GM12873 (cell line): ENCODE measurements around the gene ADH7.

Experiments used
- CTCF ChIP-seq: IDR thresholded peaks from 2 replicates; pipeline ENCODE4 v1.5.1; 2012; ENCODE audit warnings: low read depth, mild to moderate bottlenecking, moderate library complexity, low read length, control low read depth; ENCODE audit not compliant: insufficient read depth; ENCODE audit errors: missing control alignments

Gene ADH7

GRCh38 chr4:99389606-99390005 is 45.5 kb downstream of the ADH7 start:
- TF ChIP-seq CTCF, result no peak

DNA sequence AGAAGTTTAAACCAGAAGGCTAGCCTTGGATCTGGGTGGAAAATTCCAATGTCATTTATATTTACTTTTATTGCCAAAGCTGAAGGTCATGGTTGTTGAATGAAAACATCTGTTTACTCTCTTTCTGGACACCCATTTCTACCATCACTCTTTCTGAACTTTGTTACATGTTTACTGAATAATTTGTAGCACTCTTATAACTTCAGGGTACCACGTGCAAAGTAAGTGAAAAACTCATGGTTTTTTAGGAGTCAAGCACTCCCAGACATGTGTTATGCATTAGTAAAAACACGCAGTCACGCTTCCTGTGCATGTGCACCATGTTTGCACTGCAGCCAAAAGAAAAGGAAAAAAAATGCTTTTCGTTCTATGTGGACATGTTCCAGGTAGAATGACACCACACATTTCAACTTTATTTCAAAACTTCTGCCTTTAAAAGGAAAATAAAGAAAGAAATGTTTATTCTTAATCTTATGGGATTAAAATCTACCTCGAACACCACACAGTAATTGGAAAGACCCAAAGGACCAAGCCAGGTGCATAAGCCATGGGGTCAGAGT is 51.2 kb downstream of the ADH7 start:
- TF ChIP-seq CTCF, result no peak

DNA sequence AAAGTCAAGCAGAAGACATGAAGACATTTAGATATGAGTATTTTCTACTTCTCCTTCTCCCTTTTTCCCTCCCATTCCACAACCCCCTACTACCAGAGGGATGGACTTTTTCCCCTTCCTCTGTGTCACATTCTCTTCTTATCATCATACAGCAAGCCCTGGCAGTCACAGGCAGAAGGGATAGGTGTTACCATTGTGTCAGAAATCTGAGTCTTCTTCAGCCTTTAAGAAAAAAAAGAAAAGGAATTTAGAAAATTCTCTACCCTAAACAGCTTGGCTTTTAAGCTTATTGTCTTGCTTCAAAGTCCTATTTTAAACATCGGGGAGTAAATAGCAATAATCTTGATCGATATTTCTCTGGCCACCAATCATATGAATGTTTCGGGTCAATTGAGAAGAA is 51.7 kb downstream of the ADH7 start:
- no peak for TF ChIP-seq CTCF

GRCh38 chr4:99382745-99383360 is 52.3 kb downstream of the ADH7 start:
- TF ChIP-seq CTCF, result no peak

DNA sequence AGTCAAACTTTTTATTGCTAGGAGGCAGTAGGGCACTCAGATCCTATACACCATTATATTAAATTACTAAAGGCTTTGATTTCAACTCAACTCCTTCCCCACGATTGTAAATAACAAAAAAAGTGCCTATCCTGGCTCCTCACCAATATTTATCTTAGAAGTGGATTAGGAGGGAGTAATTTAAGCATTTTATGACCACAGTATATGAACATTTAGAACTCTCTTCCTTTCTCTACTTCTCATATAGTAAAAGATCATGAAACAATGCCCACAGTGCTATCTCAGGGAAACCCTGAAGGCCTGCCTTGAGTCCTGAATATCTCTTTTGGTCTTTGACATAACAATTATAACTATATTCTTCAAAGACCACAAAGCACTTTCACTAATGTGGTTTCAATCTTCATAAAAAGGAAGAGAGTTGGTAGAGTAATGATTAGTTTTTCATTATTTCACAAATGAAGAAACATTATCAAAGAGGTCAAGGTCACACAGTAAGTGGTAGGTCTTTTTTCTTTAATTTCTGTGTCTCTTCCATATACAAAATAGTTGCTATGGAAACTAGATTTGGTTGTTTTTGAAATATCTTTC is 53.5 kb downstream of the ADH7 start:
- TF ChIP-seq CTCF, result no peak

- TF ChIP-seq CTCF, result no peak
Observed at GRCh38 chr4:99379571-99379970, 55.6 kb downstream of the ADH7 start.

DNA sequence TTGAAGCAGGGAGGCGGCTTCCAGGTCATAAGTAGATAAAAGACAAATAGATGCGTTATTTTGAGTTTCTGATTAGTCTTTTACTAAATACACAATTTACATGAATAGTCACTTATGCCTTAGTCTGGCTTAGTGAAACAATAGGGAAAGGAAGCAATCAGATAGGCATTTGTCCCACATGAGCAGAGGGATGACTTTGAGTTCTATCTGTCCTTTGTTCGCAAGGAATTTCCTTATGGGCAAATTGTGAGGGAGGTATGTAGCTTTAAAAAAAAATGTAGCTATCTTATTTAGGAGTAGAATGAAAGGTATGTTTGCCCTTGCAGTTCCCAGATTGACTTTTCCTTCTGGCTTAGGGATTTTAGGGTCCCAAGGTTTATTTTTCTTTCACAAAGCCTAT is 56.3 kb downstream of the ADH7 start:
- TF ChIP-seq CTCF, result no peak
